NCI-H2196 (cell line): Measurements from ENCODE around the gene CAMK2A.
"Not testable (repeated sequence)": the region's sequence is repeated elsewhere in the genome, so short reads cannot be mapped to it uniquely, and the experiment has no call there.

Experiments
- DNase-seq: peaks from one replicate; lab custom pipeline; 2025; ENCODE audit not compliant: unreplicated experiment; lab: John Stamatoyannopoulos, UW

Gene CAMK2A

DNA sequence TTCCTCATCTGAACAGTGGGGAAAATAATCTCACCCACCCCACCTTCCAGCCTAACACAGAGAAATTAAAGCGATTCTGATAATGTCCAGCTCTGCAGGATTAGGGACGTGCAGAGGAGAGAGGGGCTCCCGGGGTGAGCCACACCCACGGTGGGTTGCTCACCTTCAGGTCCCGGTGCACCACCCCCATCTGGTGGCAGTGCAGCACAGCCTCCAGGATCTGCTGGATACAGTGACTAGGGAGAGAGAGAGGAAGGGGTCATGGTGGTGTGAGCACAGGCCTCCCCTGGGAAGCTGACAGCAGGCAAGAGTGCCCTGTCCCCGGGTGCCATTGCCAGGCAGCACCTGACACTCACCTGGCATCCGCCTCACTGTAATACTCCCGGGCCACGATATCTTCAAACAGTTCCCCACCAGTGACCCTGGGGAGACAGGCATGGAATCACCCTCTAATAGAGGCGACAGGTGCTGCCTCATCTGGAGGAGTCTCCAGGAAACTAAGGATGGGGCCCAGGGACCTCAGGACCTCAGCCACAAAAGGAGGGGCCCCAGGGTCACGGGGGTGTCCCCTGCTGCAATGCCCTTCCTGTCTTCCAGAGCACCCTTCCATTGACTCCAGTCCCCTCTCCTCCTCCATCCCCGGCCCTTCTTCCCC is 33.0 kb downstream of the CAMK2A start:
- no peak for DNase-seq

DNA sequence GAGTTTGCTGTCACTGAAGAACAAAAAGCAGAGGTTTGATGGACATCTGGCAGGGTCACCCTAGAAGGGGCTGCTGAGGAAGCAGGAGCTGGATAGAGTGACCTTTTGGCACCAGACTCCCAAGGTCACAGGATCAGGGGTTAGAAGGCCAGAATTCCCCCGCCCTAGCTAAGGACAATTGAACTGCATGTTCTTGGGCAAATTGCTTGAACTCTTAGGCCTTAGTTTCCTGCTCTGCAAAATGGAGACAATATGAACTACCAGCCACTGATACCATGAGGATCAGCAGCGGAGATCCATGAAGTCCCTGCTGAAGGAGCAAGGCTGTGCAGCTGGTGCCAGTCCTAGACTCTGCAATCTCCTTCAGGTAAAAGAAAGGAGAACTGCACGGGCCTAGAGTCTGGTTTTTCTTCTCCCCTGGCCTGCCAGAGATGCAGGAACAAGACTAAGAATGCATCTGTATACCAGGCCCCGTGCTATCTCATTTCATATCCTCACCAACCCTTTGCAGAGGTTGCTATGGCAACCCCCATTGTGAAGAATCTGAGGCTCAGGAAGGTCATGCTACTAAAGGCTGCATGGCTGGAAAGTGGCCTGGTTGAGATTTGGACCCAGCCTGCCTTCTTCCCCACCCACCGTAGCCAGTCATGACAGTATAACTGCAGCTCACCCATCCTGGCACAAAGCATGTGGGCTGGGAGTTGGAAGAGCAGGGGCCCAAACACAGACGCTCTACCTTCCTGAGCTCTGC is 33.7 kb downstream of the CAMK2A start:
- DNase-seq: peak; percentile 62

DNA sequence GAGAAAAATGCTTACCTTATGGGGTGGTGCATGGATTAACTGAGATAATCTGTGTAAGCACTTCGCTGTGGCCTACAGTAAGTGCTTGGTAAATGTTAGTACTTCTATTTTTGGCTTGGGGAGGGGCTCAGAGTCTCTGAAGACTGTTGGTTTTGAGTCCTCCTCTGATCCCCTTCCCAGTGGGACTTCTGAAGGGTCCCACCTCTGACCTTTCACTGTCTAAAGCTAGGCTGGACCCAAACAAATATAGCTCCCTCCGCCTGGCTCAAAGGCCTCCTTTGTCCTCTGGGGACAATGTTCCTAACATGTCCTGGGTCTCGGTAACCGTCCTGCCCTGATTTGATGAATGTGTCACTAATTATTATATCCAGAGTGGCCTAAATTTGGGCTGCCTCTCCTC is 34.8 kb downstream of the CAMK2A start:
- no peak for DNase-seq

DNA sequence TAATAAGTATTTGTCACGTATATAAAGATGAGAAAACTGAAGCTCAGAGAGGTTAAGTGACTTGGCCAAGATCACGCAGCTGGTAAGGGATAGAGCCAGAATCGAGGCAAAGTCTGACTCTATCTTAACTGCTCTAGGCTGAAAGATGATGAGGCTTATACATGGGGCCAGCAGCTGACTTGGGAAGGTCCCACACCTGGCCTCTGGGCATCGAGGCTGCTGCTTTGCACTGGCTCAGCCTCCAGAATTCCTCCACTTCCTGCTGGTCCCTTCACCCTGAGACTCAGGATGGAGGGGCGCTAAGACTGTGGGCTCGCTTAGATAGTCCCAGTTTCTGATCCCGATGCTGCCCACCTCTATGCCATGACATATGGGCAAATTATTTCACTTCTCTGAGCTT is 35.2 kb downstream of the CAMK2A start:
- DNase-seq: no peak

DNA sequence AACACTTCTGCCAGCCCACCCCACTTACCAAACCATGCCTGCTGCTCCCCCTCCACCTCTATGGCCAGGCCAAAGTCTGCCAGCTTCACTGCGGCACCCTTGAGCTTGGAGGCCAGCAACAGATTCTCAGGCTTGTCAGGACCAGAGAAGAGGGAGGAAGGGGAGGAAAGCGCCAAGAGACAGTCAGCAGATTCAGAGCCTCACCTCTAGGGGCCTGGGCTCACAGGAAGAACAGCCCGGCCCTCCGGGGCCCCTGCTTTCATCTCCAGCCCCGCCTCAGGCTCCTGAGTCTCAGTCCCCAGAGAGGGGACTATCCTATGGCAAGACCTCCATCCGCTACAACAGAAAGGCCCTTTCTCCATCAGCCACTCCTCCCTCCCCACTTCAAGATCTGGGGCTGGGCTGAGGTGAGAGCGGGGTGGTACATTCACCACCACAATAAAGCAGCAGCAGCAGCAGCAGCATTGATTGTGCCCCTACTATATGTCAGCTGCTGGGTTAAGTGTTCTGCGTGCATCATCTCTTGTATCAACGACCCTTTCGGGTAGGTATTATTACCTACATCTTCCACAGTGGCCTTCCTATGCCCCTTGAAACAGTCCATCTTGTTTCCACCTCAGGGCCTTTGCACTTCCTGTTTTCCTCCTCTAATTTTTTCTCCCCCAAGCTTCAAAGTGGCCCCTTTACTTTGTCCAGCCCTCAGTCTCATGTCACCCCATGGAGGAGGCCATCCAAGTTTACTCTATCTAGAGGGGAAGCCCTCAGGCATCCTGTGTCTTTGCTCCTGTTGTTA is 36.0 kb downstream of the CAMK2A start:
- DNase-seq: no peak

DNA sequence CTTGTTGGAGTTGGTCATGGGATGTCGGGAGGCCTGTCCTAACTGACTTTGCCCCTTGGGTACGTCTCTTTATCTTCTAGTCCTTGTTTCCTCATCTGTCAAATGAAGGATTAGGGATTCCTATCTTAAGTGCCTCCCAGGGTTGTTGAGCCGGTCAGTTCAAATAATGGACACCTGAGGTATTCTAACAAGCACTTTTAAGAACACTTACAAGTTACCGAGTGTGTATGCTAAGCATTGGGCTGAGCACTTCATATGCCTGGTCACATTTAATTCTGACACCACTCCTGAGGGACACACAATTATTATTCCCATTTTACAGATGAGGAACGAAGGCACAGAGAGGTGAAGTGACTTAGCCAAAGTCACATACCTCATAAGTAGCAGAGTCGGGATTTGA is 37.1 kb downstream of the CAMK2A start:
- DNase-seq: no peak

DNA sequence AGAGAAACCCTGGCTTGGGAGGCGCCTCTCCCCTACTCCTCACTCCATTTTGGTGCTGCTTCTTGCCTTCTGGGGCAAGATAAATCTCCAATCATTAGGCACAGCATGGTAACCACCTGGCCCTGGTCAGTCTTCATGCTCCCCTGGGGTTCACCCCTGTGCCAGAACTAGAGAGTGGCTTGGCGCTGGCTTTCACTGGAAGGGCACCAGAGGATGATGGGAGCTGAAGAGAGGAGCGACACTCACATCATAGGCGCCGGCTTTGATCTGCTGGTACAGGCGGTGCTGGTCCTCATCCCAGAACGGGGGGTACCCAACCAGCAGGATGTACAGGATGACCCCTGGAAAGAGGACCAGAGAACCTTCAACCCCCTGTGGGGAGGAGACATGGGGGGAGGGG is 38.1 kb downstream of the CAMK2A start:
- no peak for DNase-seq

DNA sequence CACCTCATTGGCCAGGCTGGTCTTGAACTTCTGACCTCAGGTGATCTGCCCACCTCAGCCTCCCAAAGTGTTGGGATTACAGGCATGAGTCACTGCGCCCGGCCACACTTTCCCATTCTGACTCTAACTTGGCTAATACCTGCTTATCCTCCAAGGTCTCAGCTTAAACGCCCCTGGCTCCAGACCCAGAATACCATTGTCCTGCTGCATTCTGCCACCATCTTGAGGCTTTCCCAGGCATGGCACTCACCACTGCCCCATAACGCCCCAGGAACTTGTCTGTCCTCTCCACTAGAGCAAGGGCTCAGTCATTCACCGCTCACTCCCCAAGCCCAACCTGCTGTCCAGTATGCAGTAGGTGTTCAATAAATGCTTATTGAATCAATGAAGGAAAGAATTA is 39.8 kb downstream of the CAMK2A start:
- DNase-seq: no peak

DNA sequence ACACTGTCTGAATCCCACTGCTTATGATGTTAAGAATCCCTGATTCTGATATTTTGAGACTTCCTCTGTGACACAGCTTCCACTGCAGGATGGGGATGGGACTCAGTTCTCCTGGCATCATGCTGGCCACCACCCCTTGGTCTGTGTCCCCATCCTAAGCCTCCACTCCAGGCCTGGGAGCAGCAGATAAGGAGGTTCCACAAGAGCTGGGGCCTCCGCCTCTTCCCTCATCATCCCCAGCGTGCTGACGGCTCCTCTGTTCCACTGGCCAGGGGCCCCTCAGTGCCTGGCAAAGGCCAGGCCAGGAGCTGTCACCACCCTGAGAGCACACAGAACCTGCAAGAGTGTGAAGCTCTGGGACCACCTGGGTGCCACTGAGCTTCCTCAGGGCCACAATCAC is 40.6 kb downstream of the CAMK2A start:
- DNase-seq: no peak

DNA sequence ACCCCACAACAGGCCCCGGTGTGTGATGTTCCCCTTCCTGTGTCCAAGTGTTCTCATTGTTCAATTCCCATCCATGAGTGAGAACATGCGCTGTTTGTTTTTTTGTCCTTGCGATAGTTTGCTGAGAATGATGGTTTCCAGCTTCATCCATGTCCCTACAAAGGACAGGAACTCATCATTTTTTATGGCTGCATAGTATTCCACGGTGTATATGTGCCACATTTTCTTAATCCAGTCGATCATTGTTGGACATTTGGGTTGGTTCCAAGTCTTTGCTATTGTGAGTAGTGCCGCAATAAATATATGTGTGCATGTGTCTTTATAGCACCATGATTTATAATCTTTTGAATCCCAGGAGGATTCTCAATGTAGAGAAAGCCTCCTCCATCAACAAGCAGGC is 41.1 kb downstream of the CAMK2A start:
- DNase-seq: not testable (repeated sequence)

DNA sequence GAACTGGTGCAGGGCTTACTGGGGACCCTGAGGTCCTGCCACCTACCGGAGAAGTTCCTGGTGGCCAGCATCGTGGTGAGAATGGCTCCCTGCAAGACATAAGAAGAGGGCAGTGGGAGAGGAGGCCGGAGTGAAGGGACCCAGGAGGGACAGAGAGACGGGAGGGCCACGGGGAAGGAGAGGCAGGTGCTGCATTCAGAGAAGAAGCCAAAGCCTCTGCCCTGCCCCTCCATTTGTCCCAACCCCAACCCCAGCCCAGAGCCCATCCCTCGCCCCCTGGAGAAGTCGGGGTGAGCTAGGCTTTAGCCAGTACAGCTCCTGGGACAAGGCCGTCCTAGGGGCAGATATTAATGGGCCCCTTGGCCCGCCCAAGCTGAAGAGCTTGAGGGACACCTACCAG is 41.8 kb downstream of the CAMK2A start:
- DNase-seq: no peak

DNA sequence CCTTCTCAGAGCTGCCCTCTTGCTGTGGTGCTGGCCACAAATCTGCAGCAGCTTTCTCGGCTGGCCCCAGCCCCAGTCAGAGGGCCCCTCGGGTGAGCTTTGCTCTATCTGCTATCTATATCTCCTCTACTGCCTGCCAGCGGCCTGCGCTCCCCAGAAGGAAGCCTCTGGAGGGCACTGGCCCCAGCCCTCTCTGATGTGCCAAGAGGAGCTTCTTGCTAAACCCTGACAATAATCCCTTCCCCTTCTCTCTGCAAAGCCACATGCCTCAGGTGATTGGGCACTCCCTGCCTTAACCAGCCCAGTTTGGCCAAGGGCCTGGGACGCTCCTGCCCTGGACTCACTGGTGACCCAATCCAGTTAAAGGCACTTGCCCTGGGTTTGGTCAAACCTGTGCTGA is 42.7 kb downstream of the CAMK2A start:
- no peak for DNase-seq

DNA sequence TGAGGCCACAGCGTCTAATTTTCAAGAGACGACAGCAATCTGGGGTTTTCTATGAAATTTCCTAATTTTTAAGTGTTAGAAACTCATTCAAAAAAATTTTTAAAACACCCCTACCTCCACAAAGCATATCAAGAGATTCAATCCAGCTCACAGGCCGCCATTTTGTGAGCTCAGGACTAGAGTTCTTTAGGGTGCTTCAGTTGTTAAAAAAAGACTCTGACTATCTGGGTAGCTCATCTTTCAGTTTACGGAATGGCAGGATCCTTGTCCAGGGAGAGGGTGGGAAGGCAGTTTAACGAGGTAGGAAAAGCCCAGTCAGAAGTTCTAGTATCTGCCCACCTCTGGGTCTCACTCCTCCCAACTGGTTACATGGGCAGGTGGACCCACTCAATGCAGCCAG is 43.1 kb downstream of the CAMK2A start:
- DNase-seq: no peak

DNA sequence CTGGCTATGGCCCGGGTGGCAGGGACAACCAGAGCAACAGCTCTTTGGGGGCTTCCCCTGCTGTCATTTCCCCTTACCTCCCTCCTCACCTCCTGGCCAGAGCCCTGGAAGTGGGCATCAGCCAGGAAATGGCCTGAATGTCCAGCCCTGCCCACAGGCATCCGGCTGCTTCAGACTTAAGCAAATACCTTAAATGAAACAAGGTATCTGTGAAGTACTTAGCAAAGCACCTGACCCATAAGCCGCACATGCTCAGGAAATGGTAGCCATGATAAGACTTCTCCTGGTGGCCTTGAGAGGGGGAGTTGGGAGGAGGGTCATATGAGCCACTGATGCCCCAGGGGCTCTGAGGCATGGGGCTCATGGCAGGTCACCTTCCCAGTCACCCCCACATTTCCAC is 43.8 kb downstream of the CAMK2A start:
- DNase-seq: no peak

DNA sequence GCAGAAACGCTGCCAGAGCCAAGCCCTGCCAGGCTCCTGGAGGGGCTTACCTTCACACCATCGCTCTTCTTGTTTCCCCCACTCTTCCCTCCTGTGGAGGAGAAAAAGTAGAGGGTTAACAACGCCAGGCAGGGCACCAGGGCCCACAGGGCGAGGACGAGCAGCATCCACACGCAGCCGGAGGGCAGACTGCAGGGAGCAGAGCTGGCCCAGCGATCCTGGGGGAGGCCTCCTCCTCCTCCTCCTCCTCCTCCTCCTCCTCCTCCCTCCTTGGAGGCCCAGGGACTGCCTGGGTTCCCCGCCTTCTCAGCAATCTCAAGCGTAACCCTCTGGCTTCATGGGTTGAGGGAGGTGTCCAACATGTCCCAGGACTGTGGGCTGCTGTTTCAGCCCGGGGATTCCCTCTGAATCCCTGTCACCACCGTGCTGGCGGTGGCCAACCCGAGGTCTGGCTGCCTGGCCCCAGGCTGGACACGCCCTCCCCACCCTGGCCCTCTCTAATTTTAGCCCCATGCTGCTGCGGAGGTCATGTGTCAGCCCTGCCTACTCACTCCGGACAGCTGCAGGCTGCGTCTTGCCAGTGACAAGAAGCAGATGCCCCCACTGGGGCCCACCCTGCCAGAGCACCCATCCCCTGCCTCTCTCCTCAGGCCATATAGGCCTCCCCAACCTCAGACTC is 44.3 kb downstream of the CAMK2A start:
- no peak for DNase-seq

DNA sequence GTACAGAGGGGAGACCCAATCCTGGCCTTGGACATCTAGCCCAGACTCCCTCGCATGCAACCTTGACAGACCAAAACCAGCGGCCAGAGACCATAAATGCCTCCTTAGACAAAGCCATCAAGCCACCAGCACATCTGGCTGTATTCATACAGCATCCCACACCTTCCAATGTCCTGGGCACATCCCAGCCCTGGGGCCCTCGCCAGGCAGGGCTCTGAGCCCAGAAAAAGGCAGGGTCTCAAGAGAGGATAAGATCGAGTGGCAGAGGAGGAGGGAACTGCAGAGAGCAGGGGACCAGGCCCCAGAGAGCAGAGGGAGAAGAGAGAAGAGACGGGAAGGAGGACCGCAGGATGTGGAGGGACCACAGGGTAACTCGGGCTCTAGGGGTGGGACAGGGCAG is 45.4 kb downstream of the CAMK2A start:
- no peak for DNase-seq

DNA sequence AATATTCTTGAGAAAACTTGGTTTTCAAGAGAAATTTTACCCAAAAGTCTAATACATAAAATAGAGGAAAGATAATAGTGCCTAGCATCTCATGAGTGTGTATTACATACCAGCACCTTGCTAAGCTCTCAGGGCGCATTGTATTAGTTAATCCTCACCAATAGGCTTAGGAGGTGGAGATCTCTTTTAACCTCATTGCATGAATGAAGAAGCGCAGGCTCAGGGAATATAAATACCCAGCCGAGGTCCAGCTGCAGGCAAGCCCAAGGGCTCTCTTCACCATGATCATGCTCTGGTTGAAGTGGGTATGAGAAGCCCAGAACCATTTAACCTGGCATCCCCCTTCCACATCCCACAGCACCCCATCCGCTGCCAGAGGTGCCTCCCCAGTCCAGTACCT is 46.0 kb downstream of the CAMK2A start:
- DNase-seq: no peak

DNA sequence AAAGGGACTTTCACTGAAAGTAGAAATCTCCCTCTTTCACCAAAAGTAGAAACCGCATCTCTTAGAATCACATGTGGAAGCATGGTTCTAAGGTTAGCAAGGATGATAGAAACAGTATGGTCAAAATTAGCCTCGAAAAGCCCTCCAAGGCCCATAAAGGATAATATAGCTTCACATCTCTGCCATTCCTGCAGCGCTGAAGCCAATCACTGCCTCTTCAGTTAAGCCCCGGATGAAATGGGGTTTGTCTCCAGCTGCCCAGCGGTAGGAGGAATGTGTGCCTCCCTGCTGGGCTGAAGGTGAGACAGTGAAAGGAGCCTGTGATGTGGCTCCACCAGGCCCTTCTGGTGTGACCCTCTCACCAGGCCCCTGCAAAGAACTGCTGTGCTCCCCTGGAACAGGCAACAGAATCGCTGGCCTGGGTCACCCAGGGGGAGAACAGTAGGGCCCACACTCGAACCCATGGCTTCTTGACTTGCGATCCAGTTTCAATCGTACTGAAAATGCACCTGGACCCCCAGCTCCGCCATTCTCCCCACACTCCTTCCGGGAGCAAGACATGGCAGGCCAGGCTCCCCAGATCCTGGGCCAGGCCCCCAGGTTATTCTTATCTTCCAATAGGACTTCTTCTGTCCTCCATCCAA is 47.2 kb downstream of the CAMK2A start:
- no peak for DNase-seq

DNA sequence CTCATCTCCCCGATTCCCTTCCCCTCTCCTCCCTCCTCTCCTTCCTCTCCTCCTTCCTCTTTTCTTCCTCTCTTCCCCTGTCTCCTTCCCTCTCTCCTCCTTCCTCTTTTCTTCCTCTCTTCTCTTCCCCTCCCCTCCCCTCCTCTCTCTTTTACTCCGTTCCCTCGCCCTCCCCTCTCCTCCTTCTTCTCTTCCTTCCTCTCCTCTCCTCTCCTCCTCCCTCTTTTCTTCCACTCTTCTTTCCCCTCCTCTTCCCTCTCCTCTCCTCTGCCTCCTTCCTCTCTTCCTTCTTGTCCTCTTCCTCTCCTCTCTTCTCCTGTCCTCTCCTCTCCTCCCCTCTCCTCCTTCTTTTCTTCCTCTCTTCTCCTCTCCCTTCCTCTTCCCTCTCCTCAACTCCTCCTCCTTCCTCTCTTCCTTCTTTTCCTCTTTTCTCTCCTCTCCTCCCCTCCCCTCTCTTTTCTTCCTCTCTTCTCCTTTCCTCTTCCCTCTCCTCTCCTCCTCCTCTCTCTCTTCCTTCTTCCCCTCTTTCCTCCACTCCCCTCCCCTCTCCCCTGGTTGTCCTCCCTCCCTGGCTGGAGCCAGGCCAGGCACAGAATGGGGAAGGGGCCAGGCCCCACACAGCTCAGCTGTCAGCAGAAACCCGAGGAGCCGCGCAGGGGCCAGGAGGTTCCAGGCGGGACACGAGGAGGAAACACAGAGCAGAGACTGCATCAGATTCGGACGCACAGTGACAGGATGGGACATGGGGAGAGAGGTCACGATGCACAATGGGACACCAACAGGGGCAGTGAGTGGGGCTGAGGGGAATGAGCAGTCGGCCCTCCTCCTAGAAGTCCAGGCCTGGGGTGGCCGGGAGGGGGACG is 48.0 kb downstream of the CAMK2A start:
- no peak for DNase-seq

DNA sequence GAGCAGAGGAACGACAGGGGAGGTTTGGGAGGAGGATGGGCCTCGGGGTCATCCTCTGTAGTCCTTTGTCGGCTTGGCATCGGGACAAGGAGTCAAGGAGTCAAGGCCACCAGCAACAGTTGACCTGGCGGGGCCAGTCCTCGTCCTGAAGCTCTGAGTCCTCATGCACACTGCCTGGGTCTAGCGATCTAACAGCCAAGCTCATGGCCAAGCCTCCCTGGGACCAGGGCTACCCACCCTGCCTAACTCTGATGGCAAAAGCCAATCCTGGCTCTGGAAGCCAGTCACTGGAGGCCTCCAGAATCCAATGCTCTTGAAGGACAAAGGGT is 49.8 kb downstream of the CAMK2A start:
- no peak for DNase-seq
